ENCODE results near the gene LTB4R.

DNA sequence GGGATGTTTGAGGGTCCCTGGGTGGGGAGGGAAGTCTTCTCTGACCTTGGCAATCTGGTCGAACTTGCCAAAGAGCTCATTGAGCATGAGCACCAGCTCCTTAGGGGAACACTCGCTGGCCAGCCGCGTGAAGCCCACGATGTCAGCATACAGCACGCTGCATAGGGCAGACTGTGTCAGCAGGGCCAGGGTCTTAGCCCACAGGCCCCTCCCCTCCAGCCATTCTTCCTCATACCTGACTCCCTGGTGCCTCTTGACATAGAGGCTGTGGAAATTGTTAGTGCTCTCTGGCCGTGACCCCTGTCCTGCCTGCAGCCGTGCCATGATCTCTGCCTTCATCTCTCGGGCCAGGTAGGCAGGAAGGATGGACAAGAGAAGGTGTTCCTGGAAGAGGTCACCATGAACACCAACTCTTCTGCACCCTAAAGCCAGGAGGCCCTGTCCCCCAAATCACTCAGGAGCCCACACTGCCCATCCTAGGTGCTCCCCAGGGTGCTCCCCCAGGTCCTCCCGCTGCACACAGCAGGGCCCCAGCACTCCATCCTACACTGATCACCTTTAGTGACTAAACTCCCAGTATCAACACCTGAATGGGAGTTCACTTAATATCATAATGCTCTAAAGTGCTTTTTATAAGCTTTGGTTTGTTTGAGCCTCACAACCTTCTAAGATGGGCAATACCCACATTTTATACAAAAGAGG, 19.8 kb downstream of the LTB4R start:
- TF ChIP-seq, protein P1, sequence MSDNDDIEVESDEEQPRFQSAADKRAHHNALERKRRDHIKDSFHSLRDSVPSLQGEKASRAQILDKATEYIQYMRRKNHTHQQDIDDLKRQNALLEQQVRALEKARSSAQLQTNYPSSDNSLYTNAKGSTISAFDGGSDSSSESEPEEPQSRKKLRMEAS (IDR thresholded peaks at IDR 0.05), result no peak
- TF ChIP-seq CEBPB (IDR thresholded peaks at IDR 0.05), result no peak
- no peak for TF ChIP-seq TEAD4 (IDR thresholded peaks at IDR 0.05)
- TF ChIP-seq CREB1 (IDR thresholded peaks at IDR 0.05; ENCODE audit: low read depth), result no peak
- TF ChIP-seq EGR1 (IDR thresholded peaks at IDR 0.05), result no peak
- no peak for TF ChIP-seq NFIC (IDR thresholded peaks at IDR 0.05)
- no peak for TF ChIP-seq TAF1 (IDR thresholded peaks at IDR 0.05; ENCODE audit: low read depth)

Data from Ishikawa (cell line).